ENCODE measurements around the gene STIM1. TPM values are rescaled to one million over a fixed set of nuclear protein-coding genes. Genes with fewer than 3 reads are reported as not detected.
A peak's percentile ranks its signal among the peaks of the same experiment; 100 is the strongest.

Gene STIM1
- total RNA-seq, 3 donors from 2014 or later (not counting 1 experiment from before 2014, with no cell fraction given): 171 to 187 (median 175) TPM

DNA sequence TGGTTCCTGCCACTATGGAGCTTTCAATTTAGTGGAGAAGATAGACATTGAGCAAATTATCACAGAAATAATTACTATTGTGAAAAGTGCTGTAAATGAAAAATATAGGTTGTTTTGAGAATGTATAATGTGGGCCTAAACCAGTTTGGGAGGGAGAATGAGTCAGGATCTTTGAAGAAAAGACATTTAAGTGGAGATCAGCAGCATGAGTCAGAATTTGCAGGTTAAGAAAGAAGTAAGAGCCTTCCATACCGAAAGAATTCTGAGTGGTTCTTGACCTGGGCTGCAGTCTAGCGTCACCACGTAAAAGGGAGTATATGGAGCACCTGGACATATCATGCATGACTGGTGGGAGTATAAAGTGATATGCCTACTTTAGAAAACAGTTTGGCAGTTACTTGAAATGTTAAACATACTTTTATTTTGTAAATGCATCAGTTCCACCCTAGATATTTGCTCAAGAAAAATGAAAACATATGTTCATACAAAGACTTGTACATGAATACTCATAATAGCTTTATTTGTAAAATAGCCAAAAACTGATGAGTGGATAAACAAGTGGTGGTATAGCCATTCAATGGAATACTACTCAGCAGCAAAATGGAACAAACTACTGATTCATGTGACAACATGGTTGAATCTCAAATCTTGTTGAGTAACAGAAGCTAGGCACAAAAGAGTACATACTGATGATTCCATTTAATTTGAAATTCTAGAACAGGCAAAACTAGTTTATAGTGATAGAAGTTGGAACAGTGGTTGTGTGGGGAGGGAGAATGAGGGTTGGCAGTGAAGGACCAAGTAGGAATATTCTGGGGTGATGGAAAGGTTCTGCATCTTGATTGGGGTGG is 99.2 kb downstream of the STIM1 start:
- peaks cover 77 to 81% of the 10 kb centered on the region in 2 donors for H3K4me1 Mint-ChIP-seq
- intact Hi-C loops (cut with micrococcal nuclease): loop anchor here (2.0 kb wide), 1 partner anchor 26 kb away; no protein-coding TSS in a partner anchor
- Histone ChIP-seq H3K27me3 (ENCODE audit: control insufficient read depth, insufficient read depth, low read length) (no peaks in the 10 kb centered on the region), H3K4me1 (ENCODE audit: control insufficient read depth, insufficient read depth, low read length) (peaks cover 46% of the 10 kb centered on the region), H3K9me3 (ENCODE audit: control insufficient read depth, insufficient read depth, low read length) (no peaks in the 10 kb centered on the region), H3K36me3 (ENCODE audit: control insufficient read depth, insufficient read depth, low read length) (no peaks in the 10 kb centered on the region), H3K27ac (ENCODE audit: low read length) (no peak overlapping the region), H3K4me3 (ENCODE audit: low read length) (no peak overlapping the region)
- WGBS (ENCODE audit: insufficient coverage): 91% methylated on average over 3 of the region's 3 CpGs
- no peaks in the 10 kb centered on the region for H3K27me3 Mint-ChIP-seq (ENCODE audit: low read depth in 2 of 2)
- peak overlapping the region; percentile 38 to 70 for H3K27ac Mint-ChIP-seq
- no peaks in the 10 kb centered on the region for H3K36me3 Mint-ChIP-seq
- H3K9me3 Mint-ChIP-seq: no peaks in the 10 kb centered on the region
- DNase-seq: no peak
- H3K4me3 Mint-ChIP-seq: peak overlapping the region; percentile 26
- TF ChIP-seq, protein P1, sequence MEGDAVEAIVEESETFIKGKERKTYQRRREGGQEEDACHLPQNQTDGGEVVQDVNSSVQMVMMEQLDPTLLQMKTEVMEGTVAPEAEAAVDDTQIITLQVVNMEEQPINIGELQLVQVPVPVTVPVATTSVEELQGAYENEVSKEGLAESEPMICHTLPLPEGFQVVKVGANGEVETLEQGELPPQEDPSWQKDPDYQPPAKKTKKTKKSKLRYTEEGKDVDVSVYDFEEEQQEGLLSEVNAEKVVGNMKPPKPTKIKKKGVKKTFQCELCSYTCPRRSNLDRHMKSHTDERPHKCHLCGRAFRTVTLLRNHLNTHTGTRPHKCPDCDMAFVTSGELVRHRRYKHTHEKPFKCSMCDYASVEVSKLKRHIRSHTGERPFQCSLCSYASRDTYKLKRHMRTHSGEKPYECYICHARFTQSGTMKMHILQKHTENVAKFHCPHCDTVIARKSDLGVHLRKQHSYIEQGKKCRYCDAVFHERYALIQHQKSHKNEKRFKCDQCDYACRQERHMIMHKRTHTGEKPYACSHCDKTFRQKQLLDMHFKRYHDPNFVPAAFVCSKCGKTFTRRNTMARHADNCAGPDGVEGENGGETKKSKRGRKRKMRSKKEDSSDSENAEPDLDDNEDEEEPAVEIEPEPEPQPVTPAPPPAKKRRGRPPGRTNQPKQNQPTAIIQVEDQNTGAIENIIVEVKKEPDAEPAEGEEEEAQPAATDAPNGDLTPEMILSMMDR (IDR thresholded peaks at IDR 0.05): no peak
- ATAC-seq: no peak

DNA sequence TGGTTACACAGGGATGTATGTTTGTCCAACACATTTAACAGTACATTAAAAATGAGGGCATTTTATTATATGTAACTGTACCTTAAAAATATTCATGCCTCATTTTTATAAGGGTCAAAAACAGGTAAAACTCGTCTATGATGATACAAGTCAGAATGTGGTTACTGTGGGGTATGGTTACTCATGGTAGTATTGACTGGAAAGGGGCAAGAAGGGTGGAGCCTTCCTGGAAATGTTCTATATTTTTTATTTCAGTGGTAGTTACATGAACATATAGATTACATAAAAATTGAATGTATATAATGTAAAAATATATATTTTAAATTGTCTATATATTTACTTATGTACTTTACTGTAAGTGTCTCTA is 99.8 kb downstream of the STIM1 start:
- 15% methylated on average over 1 of the region's 1 CpG for WGBS (ENCODE audit: insufficient coverage)
- H3K4me1 ChIP-seq (ENCODE audit: control insufficient read depth, insufficient read depth, low read length): peaks cover 40% of the 10 kb centered on the region
- no peaks in the 10 kb centered on the region for H3K27me3 ChIP-seq (ENCODE audit: control insufficient read depth, insufficient read depth, low read length)
- TF ChIP-seq, protein P1 (IDR thresholded peaks at IDR 0.05): no peak
- H3K4me3 Mint-ChIP-seq: peak overlapping the region; percentile 26
- no peaks in the 10 kb centered on the region for H3K36me3 Mint-ChIP-seq
- intact Hi-C loops (cut with micrococcal nuclease): loop anchor here (2.0 kb wide), 1 partner anchor 26 kb away; no protein-coding TSS in a partner anchor
- H3K27ac Mint-ChIP-seq: peak overlapping the region; percentile 38 to 70
- H3K9me3 Mint-ChIP-seq: no peaks in the 10 kb centered on the region
- no peak overlapping the region for H3K27ac ChIP-seq (ENCODE audit: low read length)
- no peaks in the 10 kb centered on the region for H3K36me3 ChIP-seq (ENCODE audit: control insufficient read depth, insufficient read depth, low read length)
- no peak overlapping the region for H3K4me3 ChIP-seq (ENCODE audit: low read length)
- no peaks in the 10 kb centered on the region for H3K9me3 ChIP-seq (ENCODE audit: control insufficient read depth, insufficient read depth, low read length)
- no peaks in the 10 kb centered on the region for H3K27me3 Mint-ChIP-seq (ENCODE audit: low read depth in 2 of 2)
- DNase-seq (no peak), ATAC-seq (no peak)
- peaks cover 74 to 83% of the 10 kb centered on the region in 2 donors for H3K4me1 Mint-ChIP-seq

DNA sequence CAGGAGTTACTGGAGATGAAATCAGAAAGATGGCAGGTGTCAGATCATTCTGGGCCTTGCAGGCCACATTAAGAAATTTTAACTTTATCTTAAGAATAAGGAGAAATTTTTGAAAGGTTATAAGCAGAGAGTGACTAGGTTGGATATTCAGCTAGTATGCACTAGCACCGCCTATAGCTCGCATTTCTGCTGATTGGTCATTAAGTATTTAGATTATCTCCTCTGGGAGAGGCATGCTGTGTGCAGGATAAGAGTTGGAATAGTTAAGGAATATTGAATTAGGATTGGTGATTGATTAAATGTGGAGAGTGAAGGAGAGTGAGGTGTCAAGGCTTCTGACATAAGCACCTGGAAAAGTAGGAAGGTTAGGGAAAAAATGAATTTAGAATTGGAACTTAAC is 100.6 kb downstream of the STIM1 start:
- TF ChIP-seq, protein P1 (IDR thresholded peaks at IDR 0.05): no peak
- H3K27ac Mint-ChIP-seq: peak overlapping the region; percentile 4 to 11
- no peaks in the 10 kb centered on the region for H3K27me3 Mint-ChIP-seq (ENCODE audit: low read depth in 2 of 2)
- no peaks in the 10 kb centered on the region for H3K36me3 ChIP-seq (ENCODE audit: control insufficient read depth, insufficient read depth, low read length)
- H3K36me3 Mint-ChIP-seq: no peaks in the 10 kb centered on the region
- no peak for DNase-seq
- no peak overlapping the region for H3K27ac ChIP-seq (ENCODE audit: low read length)
- no peaks in the 10 kb centered on the region for H3K27me3 ChIP-seq (ENCODE audit: control insufficient read depth, insufficient read depth, low read length)
- H3K9me3 ChIP-seq (ENCODE audit: control insufficient read depth, insufficient read depth, low read length): no peaks in the 10 kb centered on the region
- H3K4me3 Mint-ChIP-seq: no peak overlapping the region
- no peak overlapping the region for H3K4me3 ChIP-seq (ENCODE audit: low read length)
- ATAC-seq: no peak
- intact Hi-C loops (cut with micrococcal nuclease): no loop called here
- WGBS (ENCODE audit: insufficient coverage): 98% methylated on average over 2 of the region's 2 CpGs
- H3K4me1 ChIP-seq (ENCODE audit: control insufficient read depth, insufficient read depth, low read length): peaks cover 33% of the 10 kb centered on the region
- H3K4me1 Mint-ChIP-seq: peaks cover 71 to 81% of the 10 kb centered on the region in 2 donors
- no peaks in the 10 kb centered on the region for H3K9me3 Mint-ChIP-seq
